Activated naive CD8-positive, alpha-beta T cell (primary cell): ENCODE results near the gene RAB6B.

Experiments used
- H3K27ac Mint-ChIP-seq: one replicate; pipeline ENCODE4 v1.8.0; 2021; ENCODE audit warnings: mixed read lengths
- H3K27me3 Mint-ChIP-seq: one replicate; pipeline ENCODE4 v1.8.0; 2021; ENCODE audit warnings: mixed read lengths
- H3K36me3 Mint-ChIP-seq: one replicate; pipeline ENCODE4 v1.8.0; 2021; ENCODE audit warnings: mixed read lengths
- H3K4me1 Mint-ChIP-seq: one replicate; pipeline ENCODE4 v1.8.0; 2021; ENCODE audit warnings: low read depth, mixed read lengths
- H3K4me3 Mint-ChIP-seq: one replicate; pipeline ENCODE4 v1.8.0; 2021; ENCODE audit warnings: mild to moderate bottlenecking, mixed read lengths
- H3K9me3 Mint-ChIP-seq: one replicate; pipeline ENCODE4 v1.8.0; 2021; ENCODE audit warnings: low read depth, mixed read lengths

Gene RAB6B

GRCh38 chr3:133868186-133868585 lies 27.5 kb downstream of the RAB6B start:
- H3K27me3 Mint-ChIP-seq, result peaks cover 5% of the 10 kb centered on the region

DNA sequence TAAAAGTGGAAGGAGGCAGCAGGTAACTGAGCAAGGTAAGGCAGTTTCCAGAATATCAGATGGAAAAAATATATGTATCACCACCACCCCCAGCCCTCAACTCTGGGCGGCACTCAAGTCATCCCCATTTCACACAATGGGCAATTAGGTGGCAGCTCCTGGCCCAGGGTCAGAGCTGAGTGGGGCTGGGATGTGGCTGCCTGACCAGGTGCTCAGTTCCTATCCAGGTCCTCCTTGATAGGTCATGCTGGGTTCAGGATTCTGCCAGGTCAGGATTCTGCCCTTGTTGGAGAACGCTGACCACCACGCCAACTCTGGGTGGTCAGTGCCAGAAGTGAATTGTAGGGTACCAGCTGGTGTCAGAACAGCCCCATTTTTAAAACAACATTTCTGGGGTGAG lies 29.5 kb downstream of the RAB6B start:
- Mint-ChIP-seq H3K27me3 (peaks cover 5% of the 10 kb centered on the region), H3K4me1 (no peaks in the 10 kb centered on the region), H3K9me3 (no peaks in the 10 kb centered on the region), H3K4me3 (no peak overlapping the region), H3K36me3 (no peaks in the 10 kb centered on the region), H3K27ac (no peak overlapping the region)

More at GRCh38 chr3:133868186-133868585, 27.5 kb downstream of the RAB6B start:
- H3K9me3 Mint-ChIP-seq, result no peaks in the 10 kb centered on the region
- no peaks in the 10 kb centered on the region for H3K4me1 Mint-ChIP-seq
- H3K27ac Mint-ChIP-seq, result no peak overlapping the region
- H3K36me3 Mint-ChIP-seq, result no peaks in the 10 kb centered on the region
- no peak overlapping the region for H3K4me3 Mint-ChIP-seq

DNA sequence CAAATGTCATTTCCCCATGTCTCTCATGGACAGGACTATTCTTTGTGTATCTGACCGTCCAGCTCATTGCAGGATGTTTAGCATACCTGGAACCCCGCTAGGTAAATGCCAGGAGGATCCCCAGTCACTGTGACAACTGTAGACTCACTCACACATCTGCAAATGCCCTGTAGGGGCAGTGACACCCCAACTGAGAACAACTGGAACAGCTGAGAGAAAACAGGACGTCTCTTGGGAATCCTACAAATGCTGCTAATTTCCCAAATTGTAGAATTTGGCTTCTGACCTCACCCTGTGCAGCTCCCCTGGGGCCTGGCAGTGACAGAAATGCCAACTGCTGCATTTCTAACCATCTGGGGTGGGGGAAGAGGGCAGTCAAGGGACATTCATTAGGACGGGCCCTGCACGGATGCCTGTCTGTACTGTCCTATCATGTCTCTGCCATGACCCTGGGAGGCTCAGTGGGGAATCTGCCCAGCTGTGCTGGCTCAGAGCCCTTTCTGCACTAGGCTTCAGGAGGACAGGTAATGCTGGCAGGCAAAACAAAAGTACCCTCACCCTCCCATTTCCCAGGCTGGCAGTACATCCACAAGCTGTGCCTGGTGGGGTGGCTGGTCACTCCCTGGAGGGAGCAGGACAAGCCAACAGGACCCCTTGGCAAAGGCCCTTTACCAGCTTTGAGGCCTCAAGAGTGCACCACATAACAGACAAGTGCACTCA lies 30.4 kb downstream of the RAB6B start:
- Mint-ChIP-seq H3K27ac (no peak overlapping the region), H3K4me3 (no peak overlapping the region), H3K27me3 (peaks cover 5% of the 10 kb centered on the region), H3K4me1 (no peaks in the 10 kb centered on the region), H3K9me3 (no peaks in the 10 kb centered on the region), H3K36me3 (no peaks in the 10 kb centered on the region)

DNA sequence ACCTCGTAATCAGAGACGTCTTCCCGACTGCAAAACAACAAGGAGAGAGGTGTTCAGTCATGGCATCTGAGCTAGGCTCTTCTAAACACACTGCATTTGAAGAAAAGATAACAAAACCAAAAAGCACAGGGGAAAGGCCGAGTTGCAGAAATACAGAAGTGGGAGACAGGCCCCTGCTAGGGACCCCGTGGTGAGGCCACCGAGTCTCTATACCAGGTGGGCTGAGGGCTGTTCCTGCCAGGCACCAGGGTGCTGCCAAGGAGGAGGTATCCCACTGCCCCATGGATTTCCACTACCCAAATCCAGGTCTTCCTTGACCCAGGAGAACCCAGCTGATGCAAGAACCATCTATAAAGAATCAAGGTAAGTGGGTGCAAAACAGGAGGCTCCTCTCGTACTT lies 31.1 kb downstream of the RAB6B start:
- no peak overlapping the region for H3K4me3 Mint-ChIP-seq
- H3K27ac Mint-ChIP-seq, result no peak overlapping the region

DNA sequence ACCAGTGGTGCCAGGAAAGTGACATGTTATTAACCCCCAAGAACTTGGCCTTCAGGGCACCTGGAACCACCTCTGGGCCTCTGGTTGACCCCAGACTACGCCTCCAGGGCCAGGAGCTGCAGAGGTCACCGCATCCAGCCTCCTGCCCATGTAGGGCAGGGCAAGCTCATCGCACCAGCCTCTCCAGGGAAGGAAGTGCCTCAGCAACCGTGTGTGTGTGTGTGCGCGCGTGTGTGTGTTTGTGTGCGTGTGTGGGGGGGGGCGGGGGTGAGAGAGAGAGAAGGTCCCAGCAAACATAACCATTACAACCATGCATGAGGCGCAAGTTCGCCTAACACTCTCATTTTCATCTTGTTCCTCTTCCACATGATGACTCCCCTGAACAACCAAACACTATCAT lies 31.8 kb downstream of the RAB6B start:
- H3K36me3 Mint-ChIP-seq, result no peaks in the 10 kb centered on the region
- no peaks in the 10 kb centered on the region for H3K9me3 Mint-ChIP-seq
- H3K27me3 Mint-ChIP-seq, result peaks cover 3% of the 10 kb centered on the region
- no peak overlapping the region for H3K4me3 Mint-ChIP-seq
- no peaks in the 10 kb centered on the region for H3K4me1 Mint-ChIP-seq
- no peak overlapping the region for H3K27ac Mint-ChIP-seq

More for the DNA sequence above, 31.1 kb downstream of the RAB6B start:
- Mint-ChIP-seq H3K9me3 (no peaks in the 10 kb centered on the region), H3K27me3 (peaks cover 5% of the 10 kb centered on the region), H3K4me1 (no peaks in the 10 kb centered on the region), H3K36me3 (no peaks in the 10 kb centered on the region)

- no peak overlapping the region for H3K27ac Mint-ChIP-seq
- H3K4me3 Mint-ChIP-seq, result no peak overlapping the region
- H3K27me3 Mint-ChIP-seq, result no peaks in the 10 kb centered on the region
Observed at GRCh38 chr3:133862161-133862560, 33.5 kb downstream of the RAB6B start.

DNA sequence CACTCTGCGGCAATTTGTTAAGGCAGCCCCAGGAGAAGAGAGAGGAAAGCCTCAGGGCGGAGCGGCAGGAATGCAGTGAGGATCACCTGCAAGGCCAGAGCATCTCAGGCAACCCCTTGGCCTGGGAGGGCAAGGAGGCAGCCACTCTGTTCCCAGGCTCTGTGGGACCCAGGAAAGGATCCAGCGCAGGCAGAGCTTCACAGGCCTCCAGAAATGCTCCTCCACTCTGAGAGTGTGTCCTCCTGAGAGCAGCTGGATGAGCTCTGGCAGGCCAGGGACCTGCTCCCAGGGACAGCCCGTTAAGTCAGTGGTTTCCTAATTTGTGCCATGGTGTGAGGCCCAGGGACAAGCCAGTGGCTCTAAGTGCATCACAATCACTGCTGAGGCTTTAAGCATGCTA lies 35.2 kb downstream of the RAB6B start:
- Mint-ChIP-seq H3K4me1 (peaks cover 3% of the 10 kb centered on the region), H3K27ac (no peak overlapping the region), H3K36me3 (no peaks in the 10 kb centered on the region), H3K4me3 (no peak overlapping the region), H3K27me3 (no peaks in the 10 kb centered on the region), H3K9me3 (no peaks in the 10 kb centered on the region)

More at GRCh38 chr3:133862161-133862560, 33.5 kb downstream of the RAB6B start:
- Mint-ChIP-seq H3K9me3 (no peaks in the 10 kb centered on the region), H3K4me1 (peaks cover 3% of the 10 kb centered on the region), H3K36me3 (no peaks in the 10 kb centered on the region)

GRCh38 chr3:133859381-133860234 lies 36.1 kb downstream of the RAB6B start:
- Mint-ChIP-seq H3K4me1 (peaks cover 3% of the 10 kb centered on the region), H3K4me3 (no peak overlapping the region), H3K27ac (no peak overlapping the region), H3K27me3 (no peaks in the 10 kb centered on the region), H3K36me3 (no peaks in the 10 kb centered on the region), H3K9me3 (no peaks in the 10 kb centered on the region)

GRCh38 chr3:133857767-133858166 lies 37.9 kb downstream of the RAB6B start:
- no peaks in the 10 kb centered on the region for H3K36me3 Mint-ChIP-seq
- H3K4me1 Mint-ChIP-seq, result peaks cover 3% of the 10 kb centered on the region
- no peaks in the 10 kb centered on the region for H3K27me3 Mint-ChIP-seq
- H3K4me3 Mint-ChIP-seq, result no peak overlapping the region
- no peak overlapping the region for H3K27ac Mint-ChIP-seq
- no peaks in the 10 kb centered on the region for H3K9me3 Mint-ChIP-seq

- H3K27me3 Mint-ChIP-seq, result no peaks in the 10 kb centered on the region
- H3K36me3 Mint-ChIP-seq, result no peaks in the 10 kb centered on the region
- no peaks in the 10 kb centered on the region for H3K9me3 Mint-ChIP-seq
- no peak overlapping the region for H3K27ac Mint-ChIP-seq
- no peak overlapping the region for H3K4me3 Mint-ChIP-seq
- peaks cover 3% of the 10 kb centered on the region for H3K4me1 Mint-ChIP-seq
Observed at GRCh38 chr3:133856316-133856715, 39.4 kb downstream of the RAB6B start.

- H3K4me1 Mint-ChIP-seq, result peaks cover 3% of the 10 kb centered on the region
- no peak overlapping the region for H3K4me3 Mint-ChIP-seq
- H3K36me3 Mint-ChIP-seq, result no peaks in the 10 kb centered on the region
- H3K9me3 Mint-ChIP-seq, result no peaks in the 10 kb centered on the region
- H3K27me3 Mint-ChIP-seq, result no peaks in the 10 kb centered on the region
- no peak overlapping the region for H3K27ac Mint-ChIP-seq
Observed at GRCh38 chr3:133855772-133856171, 39.9 kb downstream of the RAB6B start.

DNA sequence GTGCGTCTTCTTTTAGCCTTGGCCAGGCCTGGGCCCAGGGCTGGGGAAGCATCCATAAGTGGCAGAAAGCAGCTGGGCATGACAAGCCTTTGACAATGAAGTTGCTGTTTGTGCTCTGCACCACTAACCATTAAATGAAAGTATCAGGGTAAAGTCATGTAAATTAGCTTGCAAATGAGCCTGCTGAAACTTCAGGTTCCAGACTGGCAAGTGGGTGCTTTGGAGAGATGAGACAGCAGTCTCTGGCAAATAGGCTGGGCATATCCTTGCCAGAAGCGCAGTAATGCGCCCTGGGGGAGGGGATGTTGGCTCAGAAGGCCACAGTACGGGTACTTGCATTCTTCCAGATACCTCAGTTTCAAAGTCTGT lies 40.7 kb downstream of the RAB6B start:
- no peaks in the 10 kb centered on the region for H3K36me3 Mint-ChIP-seq
- no peak overlapping the region for H3K27ac Mint-ChIP-seq
- peaks cover 3% of the 10 kb centered on the region for H3K4me1 Mint-ChIP-seq
- H3K9me3 Mint-ChIP-seq, result no peaks in the 10 kb centered on the region
- no peak overlapping the region for H3K4me3 Mint-ChIP-seq
- no peaks in the 10 kb centered on the region for H3K27me3 Mint-ChIP-seq

- Mint-ChIP-seq H3K4me3 (no peak overlapping the region), H3K4me1 (peaks cover 3% of the 10 kb centered on the region), H3K9me3 (no peaks in the 10 kb centered on the region), H3K36me3 (no peaks in the 10 kb centered on the region), H3K27ac (no peak overlapping the region), H3K27me3 (no peaks in the 10 kb centered on the region)
Observed at GRCh38 chr3:133854264-133855001, 41.2 kb downstream of the RAB6B start.

DNA sequence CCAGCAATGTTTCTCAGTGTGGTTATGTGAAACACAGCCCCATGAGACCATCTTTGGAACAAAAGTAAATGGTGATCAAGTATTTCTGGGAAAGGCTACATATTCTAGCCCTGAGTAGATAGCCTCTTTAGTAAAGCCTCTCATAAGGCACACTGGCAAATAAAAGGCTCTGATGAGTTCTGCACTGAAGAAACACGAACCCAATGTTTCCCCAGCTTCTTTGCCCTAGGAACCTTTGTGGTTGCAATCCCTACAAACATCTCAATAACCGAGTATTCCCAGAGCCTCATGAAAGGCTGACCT lies 41.8 kb downstream of the RAB6B start:
- no peaks in the 10 kb centered on the region for H3K9me3 Mint-ChIP-seq
- H3K27ac Mint-ChIP-seq, result no peak overlapping the region
- no peaks in the 10 kb centered on the region for H3K36me3 Mint-ChIP-seq
- peaks cover 3% of the 10 kb centered on the region for H3K4me1 Mint-ChIP-seq
- H3K27me3 Mint-ChIP-seq, result no peaks in the 10 kb centered on the region
- H3K4me3 Mint-ChIP-seq, result no peak overlapping the region
